GM23338 (cell line): ENCODE measurements around the gene INPP4B. TPM values are rescaled to one million over a fixed set of nuclear protein-coding genes. Genes with fewer than 3 reads are reported as not detected.

Source experiments
- ATAC-seq: fragments of 200-7000 bp; cut with Tn5 transposase; 3 replicates; pipeline ENCODE4 v1.9.1; 2020
- DNase-seq: peaks from one replicate; pipeline ENCODE4 v3.0.0-alpha.2; 2015; ENCODE audit warnings: low spot score
- H2AFZ ChIP-seq: fragments of 200-600 bp; sonication (generic); 2 replicates; pipeline ENCODE4 v1.8.0; 2016; ENCODE audit warnings: antibody characterized with exemption, mild to moderate bottlenecking, moderate library complexity
- H3F3A ChIP-seq: fragments of 200-600 bp; sonication (generic); replicated peaks from 2 replicates; pipeline ENCODE4 v1.8.0; 2017; ENCODE audit warnings: antibody characterized with exemption, mixed run types, low read depth
- H3K27ac ChIP-seq: fragments of 200-600 bp; sonication (generic); 2 replicates; pipeline ENCODE4 v1.6.1; 2016; ENCODE audit warnings: low read depth
- H3K27me3 ChIP-seq: fragments of 200-600 bp; sonication (generic); 2 replicates; pipeline ENCODE4 v1.8.0; 2016; ENCODE audit warnings: mild to moderate bottlenecking, mixed run types, moderate library complexity; ENCODE audit not compliant: insufficient read depth
- H3K36me3 ChIP-seq: fragments of 200-600 bp; sonication (generic); 2 replicates; pipeline ENCODE4 v1.8.0; 2016; ENCODE audit warnings: mild to moderate bottlenecking; ENCODE audit not compliant: insufficient read depth
- H3K4me1 ChIP-seq: fragments of 200-600 bp; sonication (generic); 2 replicates; pipeline ENCODE4 v1.8.0; 2016; ENCODE audit warnings: mild to moderate bottlenecking, moderate library complexity; ENCODE audit not compliant: insufficient read depth
- H3K4me2 ChIP-seq: fragments of 200-600 bp; sonication (generic); 2 replicates; pipeline ENCODE4 v1.7.1; 2017; ENCODE audit warnings: mixed run types
- H3K4me3 ChIP-seq: fragments of 200-600 bp; sonication (generic); 2 replicates; pipeline ENCODE4 v1.6.1; 2016; ENCODE audit warnings: mixed run types
- H3K79me2 ChIP-seq: fragments of 200-600 bp; sonication (generic); replicated peaks from 2 replicates; pipeline ENCODE4 v1.8.0; 2017; ENCODE audit warnings: mild to moderate bottlenecking; ENCODE audit not compliant: insufficient read depth
- H3K9me2 ChIP-seq: fragments of 200-600 bp; sonication (generic); 2 replicates; pipeline ENCODE4 v1.8.0; 2017; ENCODE audit not compliant: insufficient read depth
- H4K20me1 ChIP-seq: fragments of 200-600 bp; sonication (generic); replicated peaks from 2 replicates; pipeline ENCODE4 v1.8.0; 2017; ENCODE audit warnings: mild to moderate bottlenecking; ENCODE audit not compliant: insufficient read depth
- H3K27ac Mint-ChIP-seq: 2 replicates; pipeline ENCODE4 v1.8.0; 2020; ENCODE audit warnings: inconsistent platforms, mild to moderate bottlenecking, moderate library complexity, mixed read lengths
- H3K27me3 Mint-ChIP-seq: 3 replicates; pipeline ENCODE4 v1.8.0; 2022; ENCODE audit warnings: low read depth, mild to moderate bottlenecking, moderate library complexity, mixed read lengths, inconsistent platforms; ENCODE audit not compliant: insufficient read depth, poor library complexity
- H3K36me3 Mint-ChIP-seq: 3 replicates; pipeline ENCODE4 v1.8.0; 2021; ENCODE audit warnings: low read depth, mild to moderate bottlenecking, inconsistent platforms, moderate library complexity, mixed read lengths
- H3K4me1 Mint-ChIP-seq: 3 replicates; pipeline ENCODE4 v1.8.0; 2020; ENCODE audit warnings: mild to moderate bottlenecking, inconsistent platforms, mixed read lengths
- H3K4me3 Mint-ChIP-seq: 3 replicates; pipeline ENCODE4 v1.8.0; 2021; ENCODE audit warnings: moderate library complexity, mild to moderate bottlenecking, inconsistent platforms, mixed read lengths
- H3K9me3 Mint-ChIP-seq: 3 replicates; pipeline ENCODE4 v1.8.0; 2020; ENCODE audit warnings: moderate library complexity, mild to moderate bottlenecking, inconsistent platforms, mixed read lengths
- CTCF ChIP-seq, 2 experiments: fragments of 200-600 bp in 1 of 2; sonication (generic) in 1 of 2; conservative IDR thresholded peaks; 2 replicates each; pipeline versions ENCODE4 v1.5.1 to v1.6.1; 2016 to 2017; ENCODE audit warnings: antibody characterized with exemption in 2 of 2, low read depth in 2 of 2, mild to moderate bottlenecking in 2 of 2, moderate library complexity in 1 of 2
- ETS1 ChIP-seq: IDR thresholded peaks from 2 replicates; pipeline ENCODE4 v1.6.1; 2016; ENCODE audit warnings: antibody characterized with exemption
- EZH2 ChIP-seq: fragments of 200-600 bp; sonication (generic); IDR thresholded peaks from one replicate; pipeline ENCODE4 v1.8.0; 2017; ENCODE audit warnings: antibody characterized with exemption, mild to moderate bottlenecking, low read depth; ENCODE audit not compliant: unreplicated experiment
- EZH2phosphoT487 ChIP-seq: fragments of 200-600 bp; sonication (generic); IDR thresholded peaks from one replicate; pipeline ENCODE4 v1.8.1; 2018; ENCODE audit warnings: antibody characterized with exemption; ENCODE audit not compliant: unreplicated experiment
- JUNB ChIP-seq: IDR thresholded peaks from one replicate; pipeline ENCODE4 v1.6.1; 2016; ENCODE audit warnings: antibody characterized with exemption; ENCODE audit not compliant: unreplicated experiment
- NANOG ChIP-seq: IDR thresholded peaks from 2 replicates; pipeline ENCODE4 v1.6.1; 2016; ENCODE audit warnings: antibody characterized with exemption, borderline replicate concordance
- POLR2AphosphoS5 ChIP-seq: IDR thresholded peaks from 2 replicates; pipeline ENCODE4 v1.6.1; 2016; ENCODE audit warnings: antibody characterized with exemption, low read depth
- REST ChIP-seq: IDR thresholded peaks from one replicate; pipeline ENCODE4 v1.6.1; 2018; ENCODE audit warnings: antibody characterized with exemption; ENCODE audit not compliant: unreplicated experiment
- STAT1 ChIP-seq: IDR thresholded peaks from one replicate; pipeline ENCODE4 v1.6.1; 2016; ENCODE audit warnings: antibody characterized with exemption; ENCODE audit not compliant: unreplicated experiment
- ZNF114 ChIP-seq: fragments of 250-450 bp; sonication (Bioruptor Pico); IDR thresholded peaks from 2 replicates; pipeline ENCODE4 v1.5.0; 2020; ENCODE audit warnings: mild to moderate bottlenecking, moderate library complexity
- ZNF331 ChIP-seq: fragments of 250-450 bp; sonication (Bioruptor Pico); IDR thresholded peaks from 2 replicates; pipeline ENCODE4 v1.5.0; 2020; ENCODE audit warnings: low read depth, mild to moderate bottlenecking, moderate library complexity
- polyA plus RNA-seq: library from polyadenylated mRNA; unstranded; fragments of >200 nt; fragmentation: Nextera tagmentation; extraction: Ambion mirVana; gene quantifications from 2 replicates; pipeline ENCODE4 v1.2.1, GENCODE V29; 2016
- total RNA-seq: library from RNA; depleted of rRNA; stranded (reverse); fragments of >200 nt; shearing (Covaris generic); gene quantifications from 2 replicates; pipeline ENCODE4 v1.2.3, GENCODE V29; 2014
- TF ChIP-seq, protein P1 (sequence below): fragments of 250-450 bp; sonication (Bioruptor Pico); IDR thresholded peaks from 2 replicates; pipeline ENCODE4 v1.5.0; 2020; ENCODE audit warnings: mild to moderate bottlenecking, moderate library complexity

The INPP4B gene
- total and polyA plus RNA-seq, 2 experiments from 2014 or later = 0.11 to 0.14 TPM

- H3K4me3 Mint-ChIP-seq = no peak overlapping the region
Measured at GRCh38 chr4:142881331-142881730, 35.2 kb upstream of the INPP4B start.

More at GRCh38 chr4:142881331-142881730, 35.2 kb upstream of the INPP4B start:
- H3K27me3 ChIP-seq = no peaks in the 10 kb centered on the region
- no peaks in the 10 kb centered on the region for H4K20me1 ChIP-seq
- no peak overlapping the region for H3K27ac Mint-ChIP-seq
- no peaks in the 10 kb centered on the region for H3K4me1 ChIP-seq
- H3K9me2 ChIP-seq = no peaks in the 10 kb centered on the region
- TF ChIP-seq REST (no peak), ZNF331 (CRISPR knock-in tag) (no peak), STAT1 (no peak), CTCF (conservative IDR thresholded peaks at IDR 0.05; ENCODE audit: low read depth in 2 of 2) (no peak), NANOG (no peak), ETS1 (no peak), EZH2phosphoT487 (no peak), ZNF114 (CRISPR knock-in tag) (no peak), JUNB (no peak), POLR2AphosphoS5 (no peak), EZH2 (no peak)
- TF ChIP-seq, protein P1, sequence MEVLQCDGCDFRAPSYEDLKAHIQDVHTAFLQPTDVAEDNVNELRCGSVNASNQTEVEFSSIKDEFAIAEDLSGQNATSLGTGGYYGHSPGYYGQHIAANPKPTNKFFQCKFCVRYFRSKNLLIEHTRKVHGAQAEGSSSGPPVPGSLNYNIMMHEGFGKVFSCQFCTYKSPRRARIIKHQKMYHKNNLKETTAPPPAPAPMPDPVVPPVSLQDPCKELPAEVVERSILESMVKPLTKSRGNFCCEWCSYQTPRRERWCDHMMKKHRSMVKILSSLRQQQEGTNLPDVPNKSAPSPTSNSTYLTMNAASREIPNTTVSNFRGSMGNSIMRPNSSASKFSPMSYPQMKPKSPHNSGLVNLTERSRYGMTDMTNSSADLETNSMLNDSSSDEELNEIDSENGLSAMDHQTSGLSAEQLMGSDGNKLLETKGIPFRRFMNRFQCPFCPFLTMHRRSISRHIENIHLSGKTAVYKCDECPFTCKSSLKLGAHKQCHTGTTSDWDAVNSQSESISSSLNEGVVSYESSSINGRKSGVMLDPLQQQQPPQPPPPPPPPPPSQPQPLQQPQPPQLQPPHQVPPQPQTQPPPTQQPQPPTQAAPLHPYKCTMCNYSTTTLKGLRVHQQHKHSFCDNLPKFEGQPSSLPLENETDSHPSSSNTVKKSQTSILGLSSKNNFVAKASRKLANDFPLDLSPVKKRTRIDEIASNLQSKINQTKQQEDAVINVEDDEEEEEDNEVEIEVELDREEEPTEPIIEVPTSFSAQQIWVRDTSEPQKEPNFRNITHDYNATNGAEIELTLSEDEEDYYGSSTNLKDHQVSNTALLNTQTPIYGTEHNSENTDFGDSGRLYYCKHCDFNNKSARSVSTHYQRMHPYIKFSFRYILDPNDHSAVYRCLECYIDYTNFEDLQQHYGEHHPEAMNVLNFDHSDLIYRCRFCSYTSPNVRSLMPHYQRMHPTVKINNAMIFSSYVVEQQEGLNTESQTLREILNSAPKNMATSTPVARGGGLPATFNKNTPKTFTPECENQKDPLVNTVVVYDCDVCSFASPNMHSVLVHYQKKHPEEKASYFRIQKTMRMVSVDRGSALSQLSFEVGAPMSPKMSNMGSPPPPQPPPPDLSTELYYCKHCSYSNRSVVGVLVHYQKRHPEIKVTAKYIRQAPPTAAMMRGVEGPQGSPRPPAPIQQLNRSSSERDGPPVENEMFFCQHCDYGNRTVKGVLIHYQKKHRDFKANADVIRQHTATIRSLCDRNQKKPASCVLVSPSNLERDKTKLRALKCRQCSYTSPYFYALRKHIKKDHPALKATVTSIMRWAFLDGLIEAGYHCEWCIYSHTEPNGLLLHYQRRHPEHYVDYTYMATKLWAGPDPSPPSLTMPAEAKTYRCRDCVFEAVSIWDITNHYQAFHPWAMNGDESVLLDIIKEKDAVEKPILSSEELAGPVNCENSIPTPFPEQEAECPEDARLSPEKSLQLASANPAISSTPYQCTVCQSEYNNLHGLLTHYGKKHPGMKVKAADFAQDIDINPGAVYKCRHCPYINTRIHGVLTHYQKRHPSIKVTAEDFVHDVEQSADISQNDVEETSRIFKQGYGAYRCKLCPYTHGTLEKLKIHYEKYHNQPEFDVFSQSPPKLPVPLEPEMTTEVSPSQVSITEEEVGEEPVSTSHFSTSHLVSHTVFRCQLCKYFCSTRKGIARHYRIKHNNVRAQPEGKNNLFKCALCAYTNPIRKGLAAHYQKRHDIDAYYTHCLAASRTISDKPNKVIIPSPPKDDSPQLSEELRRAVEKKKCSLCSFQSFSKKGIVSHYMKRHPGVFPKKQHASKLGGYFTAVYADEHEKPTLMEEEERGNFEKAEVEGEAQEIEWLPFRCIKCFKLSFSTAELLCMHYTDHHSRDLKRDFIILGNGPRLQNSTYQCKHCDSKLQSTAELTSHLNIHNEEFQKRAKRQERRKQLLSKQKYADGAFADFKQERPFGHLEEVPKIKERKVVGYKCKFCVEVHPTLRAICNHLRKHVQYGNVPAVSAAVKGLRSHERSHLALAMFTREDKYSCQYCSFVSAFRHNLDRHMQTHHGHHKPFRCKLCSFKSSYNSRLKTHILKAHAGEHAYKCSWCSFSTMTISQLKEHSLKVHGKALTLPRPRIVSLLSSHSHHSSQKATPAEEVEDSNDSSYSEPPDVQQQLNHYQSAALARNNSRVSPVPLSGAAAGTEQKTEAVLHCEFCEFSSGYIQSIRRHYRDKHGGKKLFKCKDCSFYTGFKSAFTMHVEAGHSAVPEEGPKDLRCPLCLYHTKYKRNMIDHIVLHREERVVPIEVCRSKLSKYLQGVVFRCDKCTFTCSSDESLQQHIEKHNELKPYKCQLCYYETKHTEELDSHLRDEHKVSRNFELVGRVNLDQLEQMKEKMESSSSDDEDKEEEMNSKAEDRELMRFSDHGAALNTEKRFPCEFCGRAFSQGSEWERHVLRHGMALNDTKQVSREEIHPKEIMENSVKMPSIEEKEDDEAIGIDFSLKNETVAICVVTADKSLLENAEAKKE (CRISPR knock-in tag) = no peak
- no peaks in the 10 kb centered on the region for H3F3A ChIP-seq
- DNase-seq (no peak), ATAC-seq (no peak)
- H3K4me1 Mint-ChIP-seq = no peaks in the 10 kb centered on the region
- H3K9me3 Mint-ChIP-seq = no peaks in the 10 kb centered on the region; the same call in 2 of the 3 replicates
- no peaks in the 10 kb centered on the region for H3K79me2 ChIP-seq
- no peak overlapping the region for H3K4me3 ChIP-seq
- no peak overlapping the region for H3K4me2 ChIP-seq
- no peak overlapping the region for H3K27ac ChIP-seq
- H3K36me3 ChIP-seq = no peaks in the 10 kb centered on the region
- no peaks in the 10 kb centered on the region for H3K36me3 Mint-ChIP-seq
- no peak overlapping the region for H2AFZ ChIP-seq
- H3K27me3 Mint-ChIP-seq = peaks cover 1% of the 10 kb centered on the region
